Naive thymus-derived CD8-positive, alpha-beta T cell (primary cell): ENCODE measurements around the gene COG8. TPM values are rescaled to one million over a fixed set of nuclear protein-coding genes. Genes with fewer than 3 reads are reported as not detected.
A peak's percentile ranks its signal among the peaks of the same experiment; 100 is the strongest.

Experiments used
- ATAC-seq, 2 donors: fragments of 150-1000 bp; cut with Tn5 transposase in 1 of 2; sonication (Bioruptor Pico), chemical (Tn5 transposase) in 1 of 2; 1 replicate in 1 of 2; 2 replicates in 1 of 2; pipeline ENCODE4 v1.10.0; 2021; ENCODE audit warnings: mild to moderate bottlenecking in 2 of 2, moderate library complexity in 2 of 2
- POLR2A ChIA-PET: fragments of 350-600 bp; sonication (Branson Sonifier 250); formaldehyde crosslinking; loops from one replicate; lab custom pipeline; 2021; ENCODE audit warnings: antibody characterized with exemption; lab: Charles Lee
- DNase-seq, 10 donors: peaks; one replicate each; pipeline versions ENCODE4 v3.0.0 to v3.0.0-alpha.2; 2020 to 2022
- H3K27ac Mint-ChIP-seq, 10 donors: one replicate each; pipeline ENCODE4 v1.8.0; 2020 to 2022; ENCODE audit warnings: mild to moderate bottlenecking in 10 of 10, mixed read lengths in 10 of 10, moderate library complexity in 4 of 10, inconsistent platforms in 1 of 10
- H3K27me3 Mint-ChIP-seq, 5 donors: one replicate each; pipeline ENCODE4 v1.8.0; 2021 to 2022; ENCODE audit warnings: mixed read lengths in 5 of 5
- H3K36me3 Mint-ChIP-seq, 3 donors: one replicate each; pipeline ENCODE4 v1.8.0; 2020 to 2022; ENCODE audit warnings: mixed read lengths in 3 of 3, mild to moderate bottlenecking in 2 of 3, inconsistent platforms in 1 of 3
- H3K4me1 Mint-ChIP-seq, 4 donors: one replicate each; pipeline ENCODE4 v1.8.0; 2021 to 2022; ENCODE audit warnings: mixed read lengths in 4 of 4
- H3K4me3 Mint-ChIP-seq, 10 donors: one replicate each; pipeline ENCODE4 v1.8.0; 2020 to 2022; ENCODE audit warnings: mild to moderate bottlenecking in 10 of 10, mixed read lengths in 10 of 10, moderate library complexity in 6 of 10, inconsistent platforms in 1 of 10
- H3K9me3 Mint-ChIP-seq, 9 donors: one replicate each; pipeline ENCODE4 v1.8.0; 2020 to 2022; ENCODE audit warnings: mixed read lengths in 9 of 9, mild to moderate bottlenecking in 3 of 9, inconsistent platforms in 1 of 9, moderate library complexity in 1 of 9
- polyA plus RNA-seq, 3 donors: library from polyadenylated mRNA; unstranded; fragments of 300-500 nt; fragmentation: Illumina TruSeq; gene quantifications; one replicate each; pipeline ENCODE4 v1.2.3, GENCODE V29; 2021
- total RNA-seq, 8 experiments: library from RNA in 2 of 8; stranded (reverse) in 2 of 8; gene quantifications; one replicate each; pipeline ENCODE4 v1.2.3 and lab custom pipeline; 2021 to 2026

COG8 gene
- total and polyA plus RNA-seq, 5 experiments from 2014 or later = 33.6 to 65.5 (median 42.0) TPM

DNA sequence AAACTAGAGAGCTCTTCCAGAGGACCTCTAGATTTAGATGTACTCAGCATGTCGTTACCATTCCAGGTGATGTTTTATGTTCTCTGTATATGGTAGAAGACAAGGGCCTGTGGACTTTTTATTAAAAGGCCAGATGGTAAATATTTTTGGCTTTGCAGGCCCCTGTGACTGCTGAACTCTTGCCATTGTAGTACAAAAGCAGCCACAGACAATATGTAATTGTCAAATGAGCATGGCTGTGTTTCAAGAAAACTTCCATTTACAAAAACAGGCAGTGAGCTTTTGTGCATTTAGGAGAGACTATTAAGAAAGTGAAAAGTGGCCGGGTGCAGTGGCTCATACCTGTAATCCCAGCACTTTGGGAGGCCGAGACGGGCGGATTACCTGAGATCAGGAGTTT, 4.8 kb upstream of the COG8 start:
- Mint-ChIP-seq H3K4me1 (peaks cover 15 to 28% (median 27%) of the 10 kb centered on the region in 4 donors), H3K27ac (no peak overlapping the region), H3K9me3 (no peaks in the 10 kb centered on the region), H3K27me3 (no peaks in the 10 kb centered on the region), H3K4me3 (no peak overlapping the region), H3K36me3 (peaks cover 0 to 35% (median 6%) of the 10 kb centered on the region in 3 donors)
- POLR2A ChIA-PET = interaction anchor here (0.8 kb wide), 1 partner anchor 9 kb away, joined by 5 read pairs; no protein-coding TSS in a partner anchor
- DNase-seq = no peak
- no peak for ATAC-seq

DNA sequence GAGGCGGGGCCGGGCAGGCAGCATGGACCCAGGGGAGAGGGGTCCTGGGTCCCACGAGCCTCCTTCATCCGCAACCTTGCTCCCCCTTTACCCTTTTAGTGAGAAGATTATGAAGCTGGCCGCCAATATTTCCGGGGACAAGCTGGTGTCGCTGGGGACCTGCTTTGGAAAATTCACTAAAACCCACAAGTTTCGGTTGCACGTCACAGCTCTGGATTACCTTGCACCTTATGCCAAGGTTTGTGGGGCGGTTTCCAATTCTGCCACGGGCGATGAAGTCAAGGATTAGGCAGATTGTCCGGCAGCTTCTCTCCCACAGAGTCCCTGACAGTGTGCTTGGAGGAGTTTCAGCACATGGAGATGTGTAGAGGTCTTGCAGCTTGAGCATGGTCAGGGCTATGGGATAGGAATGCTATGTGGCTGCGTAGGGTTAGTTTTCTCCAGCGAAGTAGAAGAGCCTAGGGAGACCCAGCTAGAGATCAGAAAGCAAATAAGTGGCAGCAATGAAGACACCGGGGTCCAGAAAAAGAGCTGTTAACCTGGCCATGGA, 806 bp upstream of the COG8 start:
- Mint-ChIP-seq H3K27ac (peak overlapping the region; percentile 98 to 100 (median 99)), H3K27me3 (no peaks in the 10 kb centered on the region), H3K4me1 (peaks cover 19 to 60% (median 53%) of the 10 kb centered on the region in 4 donors), H3K36me3 (peaks cover 4 to 47% (median 10%) of the 10 kb centered on the region in 3 donors), H3K9me3 (no peaks in the 10 kb centered on the region), H3K4me3 (peak overlapping the region; percentile 98 to 100 (median 100))
- ATAC-seq (no peak), DNase-seq (peak in 1 of 10 donors; percentile 18)
- POLR2A ChIA-PET = interaction anchor here (0.9 to 3.4 kb wide), 5 partner anchors 11 to 29 kb away, joined by 3 to 47 read pairs (median 5); partner anchors contain the start of genes PDF and VPS4A

DNA sequence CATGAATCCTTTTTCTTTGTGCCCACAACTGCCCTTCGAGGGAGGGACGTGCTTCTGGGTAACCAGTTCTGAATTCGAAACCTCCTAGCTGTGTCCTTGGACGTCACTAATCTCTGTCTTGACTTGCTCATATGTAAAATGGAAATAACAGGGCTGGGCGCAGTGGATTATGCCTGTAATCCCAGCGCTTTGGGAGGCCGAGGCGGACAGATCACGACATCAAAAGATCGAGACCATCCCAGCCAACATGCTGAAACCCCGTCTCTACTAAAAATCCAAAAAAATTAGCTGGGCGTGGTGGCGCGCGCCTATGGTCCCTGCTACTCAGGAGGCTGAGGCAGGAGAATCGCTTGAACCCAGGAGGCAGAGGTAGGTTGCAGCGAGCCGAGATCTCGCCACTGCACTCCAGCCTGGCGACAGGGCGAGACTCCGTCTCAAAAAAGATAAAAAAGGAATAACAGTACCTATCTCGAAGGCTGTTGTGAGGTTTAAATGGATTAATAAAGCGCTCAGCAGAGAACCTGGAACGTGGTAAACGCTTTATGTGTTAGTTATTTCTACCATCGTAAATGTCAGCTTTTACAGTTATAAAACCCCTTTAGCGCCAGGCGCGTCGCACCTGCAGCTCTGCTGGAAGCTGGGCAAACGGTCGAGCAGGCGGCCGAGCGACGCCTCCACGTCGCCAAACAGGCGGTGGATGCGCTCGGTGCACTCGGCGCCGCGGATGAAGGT, 641 bp downstream of the COG8 start:
- Mint-ChIP-seq H3K4me1 (peaks cover 19 to 71% (median 56%) of the 10 kb centered on the region in 4 donors), H3K27ac (peak overlapping the region; percentile 89 to 100 (median 96)), H3K4me3 (peak overlapping the region; percentile 98 to 100 (median 100)), H3K36me3 (peaks cover 4 to 58% (median 10%) of the 10 kb centered on the region in 3 donors), H3K9me3 (no peaks in the 10 kb centered on the region), H3K27me3 (no peaks in the 10 kb centered on the region)
- POLR2A ChIA-PET = interaction anchor here (0.9 to 3.4 kb wide), 5 partner anchors 10 to 206 kb away, joined by 3 to 47 read pairs (median 5); partner anchors contain the start of genes CHTF8, PDF, UTP4 and VPS4A
- DNase-seq = no peak
- ATAC-seq = no peak

DNA sequence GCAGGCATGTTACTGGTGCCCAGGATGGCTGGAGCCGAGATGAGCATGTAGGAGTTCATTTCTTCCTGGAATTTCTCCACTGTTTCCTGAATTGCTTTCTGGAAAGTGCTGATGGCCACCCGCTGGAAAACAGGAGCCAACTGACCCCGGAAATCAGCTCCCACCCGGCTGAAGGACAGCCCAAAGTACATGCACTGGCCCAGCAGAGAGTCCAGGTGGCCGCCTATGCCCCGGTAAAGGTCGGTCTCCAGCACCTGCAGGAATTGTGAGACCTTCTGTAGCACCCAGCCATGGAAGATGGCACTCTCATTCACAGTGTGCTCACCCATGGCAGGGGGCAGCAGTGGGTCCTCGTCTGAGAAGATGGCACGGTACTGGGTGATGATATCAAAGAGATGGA, 4.7 kb downstream of the COG8 start:
- ATAC-seq (no peak), DNase-seq (no peak)
- H3K27me3 Mint-ChIP-seq = no peaks in the 10 kb centered on the region
- H3K4me1 Mint-ChIP-seq = peaks cover 10 to 60% (median 41%) of the 10 kb centered on the region in 4 donors
- H3K36me3 Mint-ChIP-seq = peaks cover 4 to 49% (median 4%) of the 10 kb centered on the region in 3 donors
- H3K4me3 Mint-ChIP-seq = no peak overlapping the region
- H3K9me3 Mint-ChIP-seq = no peaks in the 10 kb centered on the region
- H3K27ac Mint-ChIP-seq = peak overlapping the region in 1 of 10 donors; percentile 20
- POLR2A ChIA-PET = interaction anchor here (0.6 to 1.4 kb wide), 2 partner anchors 11 to 257 kb away, joined by 3 to 4 read pairs; no protein-coding TSS in a partner anchor

DNA sequence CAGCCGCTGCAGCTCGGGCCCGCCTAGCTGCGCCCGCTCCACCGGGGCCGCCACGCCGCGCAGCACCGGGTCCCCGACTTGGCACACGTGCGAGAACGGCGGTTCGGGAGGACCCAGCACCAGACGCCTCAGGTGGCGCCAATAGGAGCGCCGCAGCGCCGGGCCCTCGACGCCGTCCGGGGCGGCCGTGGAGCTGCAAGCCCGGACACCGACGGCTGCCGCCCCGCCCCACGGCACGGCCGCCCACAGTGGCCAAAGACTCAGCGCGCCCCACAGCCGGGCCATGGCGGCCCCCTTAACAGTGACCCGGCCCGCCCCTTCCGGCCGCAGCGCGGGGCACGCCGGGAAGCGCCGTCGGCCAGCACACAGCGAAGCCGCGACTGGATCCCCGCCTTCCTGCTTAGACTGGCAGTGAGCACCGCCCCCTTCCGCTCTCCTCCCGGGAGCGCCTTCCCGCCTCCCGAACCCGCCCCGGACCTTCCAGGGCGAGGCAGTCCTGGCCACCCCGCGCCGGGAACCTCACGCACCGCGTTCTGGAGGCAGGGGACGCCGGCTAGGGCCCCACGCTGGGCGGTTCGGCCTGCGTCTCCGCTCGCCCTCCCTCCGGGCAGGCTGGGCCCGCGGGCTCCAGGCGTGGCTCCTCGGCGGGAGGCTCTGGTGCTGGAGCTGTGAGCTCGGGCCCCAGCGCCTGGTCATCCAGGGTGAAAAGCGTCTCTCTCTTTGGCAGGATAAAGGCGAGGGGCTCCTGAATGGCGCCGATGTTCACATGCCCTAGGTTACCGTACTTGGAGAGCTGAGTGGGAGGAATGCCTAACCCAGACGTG, 8.9 kb downstream of the COG8 start, which contains the start of gene PDF:
Gene PDF (minus strand): TSS at position 303 of the 824 bp plus-strand sequence. CDS start 18 bp downstream, at position 285.
- H3K36me3 Mint-ChIP-seq = peaks cover 0 to 57% (median 2%) of the 10 kb centered on the region in 3 donors
- H3K27ac Mint-ChIP-seq = peak within 1 kb of the TSS; percentile 37 to 87 (median 77)
- POLR2A ChIA-PET = interaction anchor here (1.1 to 5.8 kb wide), 9 partner anchors 9 to 143 kb away, joined by 3 to 47 read pairs (median 8); partner anchors contain the start of genes COG8, NIP7 and SNTB2
- H3K9me3 Mint-ChIP-seq = no peaks in the 10 kb centered on the region
- H3K4me1 Mint-ChIP-seq = peaks cover 9 to 61% (median 41%) of the 10 kb centered on the region in 4 donors
- peak; percentile 58 to 86 (median 77) for DNase-seq
- H3K4me3 Mint-ChIP-seq = peak within 1 kb of the TSS; percentile 71 to 87 (median 78)
- H3K27me3 Mint-ChIP-seq = no peaks in the 10 kb centered on the region
- peak; percentile 94 to 95 for ATAC-seq

DNA sequence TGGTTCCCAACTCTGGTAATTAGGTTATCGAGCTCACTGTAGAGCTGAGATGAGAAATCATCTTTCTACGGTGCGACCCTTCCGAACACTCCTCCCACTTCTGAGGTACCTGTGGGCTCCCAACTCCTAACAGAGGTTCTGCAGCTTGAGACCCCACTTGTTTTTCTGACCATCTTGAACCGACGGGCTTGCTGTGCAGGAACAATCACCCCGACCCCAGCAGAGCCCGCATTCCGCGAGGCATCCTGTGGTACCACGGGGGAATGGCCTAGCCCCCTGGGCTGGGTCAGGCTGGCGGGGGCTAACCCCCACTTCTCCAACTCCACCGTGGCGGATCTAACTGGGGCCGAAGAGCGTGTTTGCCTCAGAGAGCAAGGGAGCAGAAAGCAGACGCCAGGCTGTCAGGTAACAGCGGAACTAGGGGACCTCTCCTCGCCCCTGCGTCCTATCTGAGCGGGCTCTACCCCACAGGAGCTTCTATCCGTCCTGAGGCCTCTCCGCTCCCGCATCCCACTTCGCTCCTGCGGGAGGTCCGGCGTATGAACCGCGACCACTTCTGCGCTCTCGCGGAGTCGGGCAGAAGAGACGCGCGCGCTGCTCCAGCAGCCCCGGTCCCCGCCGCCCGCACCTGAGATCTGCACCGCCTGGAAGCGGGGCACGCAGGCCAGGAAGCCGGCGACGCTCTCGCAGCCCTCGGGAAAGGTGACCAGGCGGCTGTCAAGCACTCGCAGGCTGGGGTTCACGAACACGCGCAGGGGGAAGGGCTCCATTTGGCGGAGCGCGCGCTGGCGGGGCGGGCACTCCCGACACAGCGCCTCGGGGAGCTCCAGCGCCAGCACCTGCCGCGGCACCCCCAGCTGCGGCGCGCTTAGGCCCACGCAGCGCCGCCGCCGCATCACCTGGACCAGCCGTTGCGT, 9.7 kb downstream of the COG8 start:
- Mint-ChIP-seq H3K4me3 (peak overlapping the region; percentile 70 to 87 (median 76)), H3K9me3 (no peaks in the 10 kb centered on the region), H3K27me3 (no peaks in the 10 kb centered on the region), H3K27ac (peak overlapping the region in 9 of 10 donors; percentile 14 to 87 (median 51)), H3K4me1 (peaks cover 9 to 57% (median 46%) of the 10 kb centered on the region in 4 donors), H3K36me3 (peaks cover 0 to 56% (median 2%) of the 10 kb centered on the region in 3 donors)
- peak in 1 of 2 donors; percentile 67 for ATAC-seq
- DNase-seq = peak in 5 of 10 donors; percentile 22 to 46 (median 38)
- POLR2A ChIA-PET = interaction anchor here (0.5 to 5.8 kb wide), 10 partner anchors 8 to 151 kb away, joined by 3 to 47 read pairs (median 7); partner anchors contain the start of genes COG8, NIP7, SNTB2 and TERF2

DNA sequence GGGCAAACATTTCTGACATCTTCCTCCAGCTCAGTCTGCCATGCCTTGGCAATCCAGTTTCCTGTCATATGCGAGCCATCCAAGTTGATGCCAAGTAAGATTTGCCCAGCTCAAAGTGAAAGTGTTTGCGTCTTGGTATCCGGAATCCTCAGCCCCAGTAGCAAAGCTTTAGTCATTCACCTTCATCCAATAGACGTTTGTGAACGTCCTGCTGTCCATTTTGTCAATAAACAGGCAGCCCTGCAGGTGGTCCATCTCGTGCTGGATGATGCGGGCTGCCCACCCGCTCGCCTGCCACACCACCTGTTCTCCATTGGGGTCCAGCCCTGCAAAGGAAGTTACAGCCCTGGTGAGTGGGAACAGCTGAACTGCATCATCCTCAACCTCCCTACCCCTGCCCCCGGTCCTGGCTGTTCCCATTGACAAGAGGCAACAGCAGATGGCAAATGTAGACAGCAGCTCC, 10.5 kb downstream of the COG8 start:
- Mint-ChIP-seq H3K36me3 (peaks cover 0 to 57% (median 2%) of the 10 kb centered on the region in 3 donors), H3K27me3 (no peaks in the 10 kb centered on the region), H3K27ac (peak overlapping the region in 9 of 10 donors; percentile 19 to 82 (median 51)), H3K4me1 (peaks cover 10 to 58% (median 48%) of the 10 kb centered on the region in 4 donors), H3K4me3 (peak overlapping the region; percentile 70 to 87 (median 76)), H3K9me3 (no peaks in the 10 kb centered on the region)
- POLR2A ChIA-PET = interaction anchor here (0.5 to 5.8 kb wide), 9 partner anchors 8 to 150 kb away, joined by 4 to 47 read pairs (median 9); partner anchors contain the start of genes COG8, NIP7, SNTB2 and TERF2
- DNase-seq = no peak
- no peak for ATAC-seq

DNA sequence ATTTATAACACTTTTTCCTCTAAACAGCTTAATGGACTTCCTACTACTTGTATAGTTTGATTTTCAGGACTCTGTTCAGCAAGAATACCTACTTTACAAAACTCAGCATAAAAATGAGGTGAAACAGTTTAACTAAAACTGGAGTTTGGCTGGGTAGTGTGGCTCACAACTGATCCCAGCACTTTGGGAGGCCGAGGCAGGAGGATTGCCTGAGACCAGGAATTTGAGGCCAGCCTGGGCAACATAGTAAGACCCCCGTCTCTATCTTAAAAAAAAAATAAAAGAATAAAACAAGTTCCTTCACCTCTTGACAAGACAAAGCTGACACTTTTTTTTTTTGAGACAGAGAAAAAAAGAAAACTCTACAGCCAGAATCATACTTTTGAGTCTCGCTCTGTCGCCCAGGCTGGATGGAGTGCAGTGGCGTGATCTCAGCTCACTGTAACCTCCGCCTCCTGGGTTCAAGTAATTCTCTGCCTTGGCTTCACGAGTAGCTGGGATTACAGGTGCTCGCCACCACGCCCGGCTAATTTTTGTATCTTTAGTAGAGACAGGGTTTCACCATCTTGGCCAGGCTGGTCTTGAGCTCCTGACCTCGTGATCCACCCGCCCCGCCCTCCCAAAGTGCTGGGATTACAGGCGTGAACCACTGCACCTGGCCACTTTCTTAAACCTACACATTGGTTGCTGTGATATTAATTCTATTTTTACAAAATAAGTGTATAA, 11.6 kb downstream of the COG8 start:
- Mint-ChIP-seq H3K27me3 (no peaks in the 10 kb centered on the region), H3K9me3 (no peaks in the 10 kb centered on the region), H3K4me1 (peaks cover 10 to 51% (median 46%) of the 10 kb centered on the region in 4 donors), H3K4me3 (peak overlapping the region in 8 of 10 donors; percentile 8 to 87 (median 69)), H3K27ac (peak overlapping the region in 7 of 10 donors; percentile 20 to 66 (median 50)), H3K36me3 (peaks cover 0 to 60% (median 2%) of the 10 kb centered on the region in 3 donors)
- ATAC-seq (no peak), DNase-seq (no peak)
- POLR2A ChIA-PET = interaction anchor here (2.3 to 5.8 kb wide), 3 partner anchors 9 to 12 kb away, joined by 9 to 47 read pairs (median 31); partner anchors contain the start of genes COG8 and NIP7

DNA sequence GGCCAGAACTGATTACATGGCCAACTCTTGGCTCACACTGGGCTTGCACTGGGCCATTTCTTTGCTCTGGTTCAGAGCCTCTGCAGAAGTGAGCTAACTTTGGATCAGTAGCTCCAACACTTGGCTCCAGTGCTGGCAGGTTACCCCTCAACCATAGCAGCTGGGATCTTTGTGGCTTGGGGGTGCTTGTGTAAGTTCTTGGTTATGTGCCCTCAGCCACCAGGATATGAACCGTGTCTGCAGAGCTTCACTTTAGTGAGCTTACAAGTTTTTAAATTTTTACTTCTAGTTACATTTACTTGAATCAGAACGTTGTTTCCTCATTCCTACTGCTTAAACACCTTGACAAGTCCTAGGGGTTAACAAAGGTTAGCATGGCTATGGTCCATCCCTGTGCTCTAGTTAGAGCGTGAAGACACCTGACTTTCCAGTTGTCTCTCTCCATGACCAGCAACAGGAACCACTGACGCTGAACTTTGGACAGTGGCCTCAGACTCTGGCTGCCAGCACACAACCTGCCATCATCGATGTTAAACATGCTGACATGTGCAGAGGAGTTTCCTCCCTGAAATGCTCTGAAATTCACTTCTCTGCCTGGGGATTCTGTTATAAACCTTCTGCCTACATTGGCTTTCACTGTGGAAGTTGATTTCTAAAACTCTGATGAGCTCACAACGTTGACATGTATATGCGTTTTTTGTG, 13.0 kb downstream of the COG8 start:
- H3K4me3 Mint-ChIP-seq = peak overlapping the region in 8 of 10 donors; percentile 19 to 68 (median 30)
- no peaks in the 10 kb centered on the region for H3K27me3 Mint-ChIP-seq
- DNase-seq (no peak), ATAC-seq (no peak)
- H3K36me3 Mint-ChIP-seq = peaks cover 0 to 64% (median 2%) of the 10 kb centered on the region in 3 donors
- POLR2A ChIA-PET = interaction anchor here (0.8 to 5.8 kb wide), 5 partner anchors 9 to 14 kb away, joined by 4 to 31 read pairs (median 5); no protein-coding TSS in a partner anchor
- H3K9me3 Mint-ChIP-seq = no peaks in the 10 kb centered on the region
- H3K27ac Mint-ChIP-seq = peak overlapping the region in 8 of 10 donors; percentile 16 to 80 (median 61)
- peaks cover 13 to 55% (median 48%) of the 10 kb centered on the region in 4 donors for H3K4me1 Mint-ChIP-seq
